ENCODE measurements around the gene XIST. TPM values are rescaled to one million over a fixed set of nuclear protein-coding genes. Genes with fewer than 3 reads are reported as not detected.

XIST gene
- total RNA-seq, 1 donor from 2014 or later, result not detected

DNA sequence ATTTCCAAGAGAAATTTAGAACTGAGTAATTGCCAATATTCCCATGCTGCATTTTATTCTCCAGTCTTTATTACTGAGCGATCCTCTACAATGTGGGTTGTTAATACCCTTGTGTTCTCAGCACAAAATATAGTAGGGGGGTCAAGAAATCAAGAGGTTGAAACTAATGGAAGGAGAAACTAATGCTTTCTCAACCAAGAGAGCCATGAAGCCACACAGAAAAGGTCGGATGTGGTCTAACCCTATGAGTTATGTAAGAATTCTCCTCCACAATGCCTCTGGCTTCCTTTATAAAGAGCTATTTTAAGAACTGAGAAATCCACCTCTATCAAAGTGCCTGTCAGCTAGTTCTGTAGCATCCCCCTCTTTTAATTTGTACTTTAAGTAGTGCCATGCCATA is 21.0 kb downstream of the XIST start:
- Histone ChIP-seq H3K4me3 (ENCODE audit: insufficient read depth, low read depth, low read length) (no peak overlapping the region), H3K79me2 (ENCODE audit: insufficient read depth, low read length) (no peaks in the 10 kb centered on the region), H2AFZ (ENCODE audit: low read depth, low read length) (no peak overlapping the region), H3K27ac (ENCODE audit: low read depth, low read length) (no peak overlapping the region), H3K4me2 (ENCODE audit: low read length) (no peak overlapping the region), H3K9me3 (ENCODE audit: insufficient read depth, low read depth, low read length) (no peaks in the 10 kb centered on the region), H3K27me3 (ENCODE audit: insufficient read depth, low read length) (no peaks in the 10 kb centered on the region), H3K36me3 (ENCODE audit: insufficient read depth, low read length) (no peaks in the 10 kb centered on the region), H4K20me1 (ENCODE audit: insufficient read depth, low read length) (no peaks in the 10 kb centered on the region), H3K4me1 (ENCODE audit: insufficient read depth, low read length) (no peaks in the 10 kb centered on the region), H3K9ac (ENCODE audit: low read length) (no peak overlapping the region)
- Mint-ChIP-seq H3K9me3 (ENCODE audit: unreplicated experiment) (no peaks in the 10 kb centered on the region), H3K36me3 (ENCODE audit: low read depth, unreplicated experiment) (no peaks in the 10 kb centered on the region), H3K4me1 (ENCODE audit: low read depth, unreplicated experiment) (no peaks in the 10 kb centered on the region), H3K4me3 (ENCODE audit: unreplicated experiment) (no peak overlapping the region), H3K27ac (ENCODE audit: unreplicated experiment) (no peak overlapping the region), H3K27me3 (ENCODE audit: low read depth, unreplicated experiment) (no peaks in the 10 kb centered on the region)
- FAIRE-seq (no peak), DNase-seq (ENCODE audit: low read depth) (no peak)
- TF ChIP-seq EZH2 (IDR thresholded peaks at IDR 0.05; ENCODE audit: insufficient read depth, low read length), result no peak
- TF ChIP-seq, protein P1, sequence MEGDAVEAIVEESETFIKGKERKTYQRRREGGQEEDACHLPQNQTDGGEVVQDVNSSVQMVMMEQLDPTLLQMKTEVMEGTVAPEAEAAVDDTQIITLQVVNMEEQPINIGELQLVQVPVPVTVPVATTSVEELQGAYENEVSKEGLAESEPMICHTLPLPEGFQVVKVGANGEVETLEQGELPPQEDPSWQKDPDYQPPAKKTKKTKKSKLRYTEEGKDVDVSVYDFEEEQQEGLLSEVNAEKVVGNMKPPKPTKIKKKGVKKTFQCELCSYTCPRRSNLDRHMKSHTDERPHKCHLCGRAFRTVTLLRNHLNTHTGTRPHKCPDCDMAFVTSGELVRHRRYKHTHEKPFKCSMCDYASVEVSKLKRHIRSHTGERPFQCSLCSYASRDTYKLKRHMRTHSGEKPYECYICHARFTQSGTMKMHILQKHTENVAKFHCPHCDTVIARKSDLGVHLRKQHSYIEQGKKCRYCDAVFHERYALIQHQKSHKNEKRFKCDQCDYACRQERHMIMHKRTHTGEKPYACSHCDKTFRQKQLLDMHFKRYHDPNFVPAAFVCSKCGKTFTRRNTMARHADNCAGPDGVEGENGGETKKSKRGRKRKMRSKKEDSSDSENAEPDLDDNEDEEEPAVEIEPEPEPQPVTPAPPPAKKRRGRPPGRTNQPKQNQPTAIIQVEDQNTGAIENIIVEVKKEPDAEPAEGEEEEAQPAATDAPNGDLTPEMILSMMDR (IDR thresholded peaks at IDR 0.05; ENCODE audit: insufficient read depth, low read depth, low read length), result no peak

- Histone ChIP-seq H3K4me3 (ENCODE audit: insufficient read depth, low read depth, low read length) (no peak overlapping the region), H3K27ac (ENCODE audit: low read depth, low read length) (no peak overlapping the region), H3K9me3 (ENCODE audit: insufficient read depth, low read depth, low read length) (no peaks in the 10 kb centered on the region), H2AFZ (ENCODE audit: low read depth, low read length) (no peak overlapping the region), H4K20me1 (ENCODE audit: insufficient read depth, low read length) (no peaks in the 10 kb centered on the region), H3K79me2 (ENCODE audit: insufficient read depth, low read length) (no peaks in the 10 kb centered on the region), H3K27me3 (ENCODE audit: insufficient read depth, low read length) (no peaks in the 10 kb centered on the region), H3K9ac (ENCODE audit: low read length) (no peak overlapping the region), H3K4me1 (ENCODE audit: insufficient read depth, low read length) (no peaks in the 10 kb centered on the region), H3K36me3 (ENCODE audit: insufficient read depth, low read length) (no peaks in the 10 kb centered on the region), H3K4me2 (ENCODE audit: low read length) (no peak overlapping the region)
- FAIRE-seq (peak; percentile 94), DNase-seq (ENCODE audit: low read depth) (no peak)
- H3K27me3 Mint-ChIP-seq (ENCODE audit: low read depth, unreplicated experiment), result no peaks in the 10 kb centered on the region
- no peaks in the 10 kb centered on the region for H3K36me3 Mint-ChIP-seq (ENCODE audit: low read depth, unreplicated experiment)
- no peaks in the 10 kb centered on the region for H3K4me1 Mint-ChIP-seq (ENCODE audit: low read depth, unreplicated experiment)
- H3K9me3 Mint-ChIP-seq (ENCODE audit: unreplicated experiment), result no peaks in the 10 kb centered on the region
- H3K4me3 Mint-ChIP-seq (ENCODE audit: unreplicated experiment), result no peak overlapping the region
- H3K27ac Mint-ChIP-seq (ENCODE audit: unreplicated experiment), result no peak overlapping the region
- TF ChIP-seq, protein P1 (IDR thresholded peaks at IDR 0.05; ENCODE audit: insufficient read depth, low read depth, low read length), result no peak
- no peak for TF ChIP-seq EZH2 (IDR thresholded peaks at IDR 0.05; ENCODE audit: insufficient read depth, low read length)
Observed at GRCh38 chrX:73830489-73831414, 21.8 kb downstream of the XIST start.

Data from astrocyte (in vitro differentiated cells and primary cell).